Activated CD8-positive, alpha-beta memory T cell treated with anti-CD3 and anti-CD28 coated beads, Interleukin-2, amount 10 ng/mL, durations not matched to agents 7 days and 5 days (primary cell): ENCODE data around the gene VPS18. TPM values are rescaled to one million over a fixed set of nuclear protein-coding genes. Genes with fewer than 3 reads are reported as not detected.

Experiments
- ATAC-seq: fragments of 150-1000 bp; cut with Tn5 transposase; one replicate; pipeline ENCODE4 v1.10.0; 2021; ENCODE audit warnings: moderate library complexity
- CTCF ChIA-PET: fragments of 350-600 bp; sonication (Branson Sonifier 250); formaldehyde crosslinking; loops from one replicate; lab custom pipeline; 2021; ENCODE audit warnings: antibody characterized with exemption; lab: Charles Lee
- DNase-seq: peaks from one replicate; pipeline ENCODE4 v3.0.0-alpha.2; 2020
- H3K27ac Mint-ChIP-seq: one replicate; pipeline ENCODE4 v1.8.0; 2021; ENCODE audit warnings: mild to moderate bottlenecking, mixed read lengths
- H3K27me3 Mint-ChIP-seq: one replicate; pipeline ENCODE4 v1.8.0; 2021; ENCODE audit warnings: mixed read lengths
- H3K36me3 Mint-ChIP-seq: one replicate; pipeline ENCODE4 v1.8.0; 2021; ENCODE audit warnings: mild to moderate bottlenecking, mixed read lengths
- H3K4me1 Mint-ChIP-seq: one replicate; pipeline ENCODE4 v1.8.0; 2021; ENCODE audit warnings: mixed read lengths
- H3K4me3 Mint-ChIP-seq: one replicate; pipeline ENCODE4 v1.8.0; 2021; ENCODE audit warnings: mild to moderate bottlenecking, moderate library complexity, mixed read lengths
- H3K9me3 Mint-ChIP-seq: one replicate; pipeline ENCODE4 v1.8.0; 2022; ENCODE audit warnings: low read depth, mixed read lengths
- total RNA-seq, 2 experiments: library from RNA; stranded (reverse); gene quantifications; one replicate each; pipeline ENCODE4 v1.2.3, GENCODE V29; 2021

VPS18 gene
- total RNA-seq, 2 experiments from 2014 or later, result 16.9 to 19.5 TPM

GRCh38 chr15:40929660-40930429 lies 35.6 kb downstream of the VPS18 start:
- H3K27me3 Mint-ChIP-seq, result peaks cover 71% of the 10 kb centered on the region
- no peak for ATAC-seq
- H3K4me3 Mint-ChIP-seq, result peak overlapping the region; percentile 43
- H3K9me3 Mint-ChIP-seq, result no peaks in the 10 kb centered on the region
- H3K27ac Mint-ChIP-seq, result peak overlapping the region; percentile 19
- no peaks in the 10 kb centered on the region for H3K36me3 Mint-ChIP-seq
- no peak for DNase-seq
- CTCF ChIA-PET, result interaction anchor here (0.7 to 7.5 kb wide), 25 partner anchors 8 to 403 kb away, joined by 3 to 75 read pairs (median 4); partner anchors contain the start of gene VPS18
- H3K4me1 Mint-ChIP-seq, result peaks cover 48% of the 10 kb centered on the region

GRCh38 chr15:40930430-40931299 lies 36.4 kb downstream of the VPS18 start:
- CTCF ChIA-PET, result interaction anchor here (0.7 to 7.5 kb wide), 27 partner anchors 9 to 609 kb away, joined by 3 to 75 read pairs (median 4); partner anchors contain the start of genes CHAC1 and VPS18
- Mint-ChIP-seq H3K4me3 (peak overlapping the region; percentile 43), H3K9me3 (no peaks in the 10 kb centered on the region)

GRCh38 chr15:40931300-40932142 lies 37.3 kb downstream of the VPS18 start:
- no peaks in the 10 kb centered on the region for H3K9me3 Mint-ChIP-seq
- ATAC-seq (no peak), DNase-seq (no peak)
- no peaks in the 10 kb centered on the region for H3K36me3 Mint-ChIP-seq
- peaks cover 54% of the 10 kb centered on the region for H3K27me3 Mint-ChIP-seq
- H3K4me3 Mint-ChIP-seq, result no peak overlapping the region
- CTCF ChIA-PET, result interaction anchor here (0.8 to 7.5 kb wide), 12 partner anchors 10 to 189 kb away, joined by 3 to 75 read pairs (median 4); partner anchors contain the start of genes CHAC1 and VPS18
- H3K27ac Mint-ChIP-seq, result no peak overlapping the region
- peaks cover 44% of the 10 kb centered on the region for H3K4me1 Mint-ChIP-seq

More at GRCh38 chr15:40930430-40931299, 36.4 kb downstream of the VPS18 start:
- ATAC-seq (peak; percentile 35), DNase-seq (peak; percentile 65)
- Mint-ChIP-seq H3K27ac (peak overlapping the region; percentile 19), H3K4me1 (peaks cover 48% of the 10 kb centered on the region), H3K36me3 (no peaks in the 10 kb centered on the region), H3K27me3 (peaks cover 62% of the 10 kb centered on the region)

GRCh38 chr15:40932156-40932555 lies 37.9 kb downstream of the VPS18 start:
- Mint-ChIP-seq H3K4me3 (no peak overlapping the region), H3K27me3 (peaks cover 48% of the 10 kb centered on the region), H3K27ac (no peak overlapping the region), H3K4me1 (peaks cover 39% of the 10 kb centered on the region), H3K36me3 (no peaks in the 10 kb centered on the region), H3K9me3 (no peaks in the 10 kb centered on the region)
- CTCF ChIA-PET, result interaction anchor here (0.8 to 7.5 kb wide), 3 partner anchors 9 to 89 kb away, joined by 3 to 75 read pairs (median 5); partner anchors contain the start of gene CHAC1
- ATAC-seq, result no peak
- peak; percentile 52 for DNase-seq

- H3K27ac Mint-ChIP-seq, result no peak overlapping the region
- peaks cover 35% of the 10 kb centered on the region for H3K4me1 Mint-ChIP-seq
- H3K36me3 Mint-ChIP-seq, result no peaks in the 10 kb centered on the region
- H3K4me3 Mint-ChIP-seq, result no peak overlapping the region
- no peak for ATAC-seq
- no peaks in the 10 kb centered on the region for H3K9me3 Mint-ChIP-seq
- no peak for DNase-seq
- CTCF ChIA-PET, result interaction anchor here (0.9 to 7.5 kb wide), 3 partner anchors 8 to 27 kb away, joined by 3 to 75 read pairs (median 5); partner anchors contain the start of gene CHAC1
- peaks cover 45% of the 10 kb centered on the region for H3K27me3 Mint-ChIP-seq
Observed at GRCh38 chr15:40932649-40933516, 38.6 kb downstream of the VPS18 start.

- Mint-ChIP-seq H3K27me3 (peaks cover 43% of the 10 kb centered on the region), H3K4me1 (peaks cover 32% of the 10 kb centered on the region), H3K27ac (no peak overlapping the region), H3K36me3 (no peaks in the 10 kb centered on the region), H3K9me3 (no peaks in the 10 kb centered on the region), H3K4me3 (no peak overlapping the region)
- ATAC-seq (no peak), DNase-seq (no peak)
- CTCF ChIA-PET, result interaction anchor here (0.9 to 7.5 kb wide), 2 partner anchors 8 to 28 kb away, joined by 3 to 75 read pairs; no protein-coding TSS in a partner anchor
Observed at GRCh38 chr15:40933517-40933902, 39.3 kb downstream of the VPS18 start.

- Mint-ChIP-seq H3K36me3 (no peaks in the 10 kb centered on the region), H3K27ac (no peak overlapping the region), H3K9me3 (no peaks in the 10 kb centered on the region), H3K4me1 (peaks cover 25% of the 10 kb centered on the region), H3K27me3 (peaks cover 35% of the 10 kb centered on the region), H3K4me3 (no peak overlapping the region)
- no peak for ATAC-seq
- CTCF ChIA-PET, result interaction anchor here (0.5 to 0.9 kb wide), 2 partner anchors 30 to 376 kb away, joined by 3 to 4 read pairs; no protein-coding TSS in a partner anchor
- DNase-seq, result no peak
Observed at GRCh38 chr15:40934457-40934856, 40.2 kb downstream of the VPS18 start.

- no peak for DNase-seq
- H3K27me3 Mint-ChIP-seq, result peaks cover 17% of the 10 kb centered on the region
- peaks cover 18% of the 10 kb centered on the region for H3K4me1 Mint-ChIP-seq
- no peak overlapping the region for H3K4me3 Mint-ChIP-seq
- no peak for ATAC-seq
- no peaks in the 10 kb centered on the region for H3K9me3 Mint-ChIP-seq
- CTCF ChIA-PET, result interaction anchor here (1.4 kb wide), 1 partner anchor 16 kb away, joined by 3 read pairs; no protein-coding TSS in a partner anchor
- H3K27ac Mint-ChIP-seq, result no peak overlapping the region
- H3K36me3 Mint-ChIP-seq, result no peaks in the 10 kb centered on the region
Observed at GRCh38 chr15:40936234-40936708, 42.0 kb downstream of the VPS18 start.

- CTCF ChIA-PET, result interaction anchor here (1.0 to 1.4 kb wide), 2 partner anchors 15 to 87 kb away, joined by 3 read pairs; no protein-coding TSS in a partner anchor
- no peaks in the 10 kb centered on the region for H3K9me3 Mint-ChIP-seq
- H3K36me3 Mint-ChIP-seq, result no peaks in the 10 kb centered on the region
- DNase-seq, result no peak
- H3K4me3 Mint-ChIP-seq, result no peak overlapping the region
- ATAC-seq, result no peak
- peaks cover 14% of the 10 kb centered on the region for H3K4me1 Mint-ChIP-seq
- peaks cover 9% of the 10 kb centered on the region for H3K27me3 Mint-ChIP-seq
- H3K27ac Mint-ChIP-seq, result no peak overlapping the region
Observed at GRCh38 chr15:40936709-40937666, 42.7 kb downstream of the VPS18 start.

- H3K9me3 Mint-ChIP-seq, result no peaks in the 10 kb centered on the region
- no peak overlapping the region for H3K4me3 Mint-ChIP-seq
- peaks cover 15% of the 10 kb centered on the region for H3K4me1 Mint-ChIP-seq
- ATAC-seq, result no peak
- H3K27me3 Mint-ChIP-seq, result peaks cover 6% of the 10 kb centered on the region
- CTCF ChIA-PET, result interaction anchor here (1.0 kb wide), 1 partner anchor 86 kb away, joined by 3 read pairs; no protein-coding TSS in a partner anchor
- DNase-seq, result no peak
- H3K27ac Mint-ChIP-seq, result no peak overlapping the region
- H3K36me3 Mint-ChIP-seq, result no peaks in the 10 kb centered on the region
Observed at GRCh38 chr15:40937762-40938535, 43.7 kb downstream of the VPS18 start.
